Stimulated activated CD8-positive, alpha-beta memory T cell treated with anti-CD3 and anti-CD28 coated beads, Interleukin-7, amount 100 ng/mL, for 1 hour (primary cell): Measurements from ENCODE around the gene BRINP1.
"Not testable (repeated sequence)": the region's sequence is repeated elsewhere in the genome, so short reads cannot be mapped to it uniquely, and the experiment has no call there.

Experiments
- DNase-seq, 2 donors: peaks; one replicate each; pipeline ENCODE4 v3.0.0-alpha.2; 2020; ENCODE audit warnings: low read depth in 2 of 2

The BRINP1 gene

GRCh38 chr9:119213471-119213870 lies 155.8 kb downstream of the BRINP1 start:
- DNase-seq = no peak

GRCh38 chr9:119197893-119198607 lies 171.2 kb downstream of the BRINP1 start:
- no peak for DNase-seq

DNA sequence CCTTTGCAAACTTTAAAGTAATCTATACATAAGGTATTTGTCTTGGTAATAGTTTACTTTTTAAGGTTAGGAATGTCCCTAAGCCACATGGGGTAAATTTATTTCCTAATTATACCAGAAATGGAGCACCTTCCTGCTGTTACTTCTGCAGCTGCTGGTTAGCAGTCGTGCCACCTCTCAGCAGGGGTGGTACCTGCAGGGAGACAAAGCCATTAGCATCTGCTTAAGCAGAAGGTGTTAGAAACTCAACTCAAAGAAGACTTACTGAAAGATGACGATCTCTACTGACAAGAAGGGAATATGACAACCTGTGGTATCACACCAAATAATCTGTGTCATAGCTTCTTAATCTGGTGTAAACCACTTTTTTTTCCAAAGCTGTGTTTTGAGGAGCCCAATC lies 173.7 kb downstream of the BRINP1 start:
- no peak for DNase-seq

DNA sequence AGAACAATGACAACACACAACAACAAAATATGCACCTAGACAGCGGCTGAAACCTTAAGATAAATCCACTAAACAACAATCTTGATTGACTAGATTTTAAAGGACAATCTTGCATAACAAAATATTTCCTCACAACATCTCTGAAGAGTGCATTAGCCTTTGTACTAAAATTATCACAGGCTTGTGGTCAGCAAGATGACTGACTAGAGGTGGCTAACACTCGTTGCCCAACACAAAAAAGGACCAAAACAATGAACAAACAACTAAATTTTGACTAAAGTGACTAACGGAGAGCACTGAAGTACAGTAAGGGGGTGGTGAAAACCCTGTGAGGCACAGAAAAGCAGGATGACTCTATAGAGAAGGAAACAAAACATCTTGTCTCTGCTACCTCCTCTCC lies 183.9 kb downstream of the BRINP1 start:
- no peak for DNase-seq

DNA sequence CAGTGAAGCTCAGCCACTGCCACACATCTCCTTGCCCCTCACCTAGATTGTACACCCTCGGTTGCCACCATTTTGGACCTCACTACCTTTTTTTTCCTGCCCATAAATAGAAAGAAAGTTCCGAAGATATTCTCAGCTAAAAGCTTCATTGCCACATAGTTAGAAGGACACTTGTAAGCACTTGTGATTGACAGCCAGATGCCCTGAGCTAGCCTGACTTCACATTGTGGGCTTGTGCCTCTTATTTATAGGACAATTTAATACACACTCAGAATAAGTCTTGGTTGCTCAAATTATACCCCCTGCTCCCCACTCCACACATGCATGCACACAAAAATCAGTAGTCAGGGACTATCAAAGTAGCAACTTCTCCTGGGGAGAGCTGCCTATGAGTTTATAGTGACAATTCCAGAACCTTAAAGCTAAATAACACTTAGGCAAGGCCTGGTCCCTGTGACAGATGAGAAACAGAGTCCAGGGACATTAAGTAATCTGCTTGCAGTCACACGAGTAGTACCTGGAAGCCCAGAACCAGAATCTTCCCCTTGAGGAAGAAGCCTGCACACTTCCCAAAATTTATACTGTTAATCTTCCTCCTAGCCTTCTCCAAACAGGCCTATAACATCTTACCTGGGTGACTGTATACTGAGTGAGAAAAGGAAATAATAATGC lies 184.8 kb downstream of the BRINP1 start:
- no peak for DNase-seq

DNA sequence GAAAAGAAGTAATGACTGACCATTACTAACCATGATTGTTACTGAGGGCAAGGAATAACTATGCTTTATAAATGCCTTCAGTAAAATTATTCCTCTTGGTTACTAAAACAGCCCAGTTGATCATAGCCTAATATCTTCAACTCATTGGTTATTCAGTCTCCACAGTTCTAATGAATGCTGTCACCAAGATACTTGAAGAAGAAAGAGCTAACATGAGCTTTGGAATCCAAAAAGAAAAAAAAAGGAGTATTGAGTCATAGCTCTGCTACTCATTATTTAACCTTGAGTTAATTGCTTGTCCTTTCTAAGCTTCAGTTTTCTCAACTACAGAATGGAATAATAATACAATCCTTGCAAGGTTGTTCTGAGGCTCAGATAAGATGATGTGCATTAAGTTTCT lies 187.7 kb downstream of the BRINP1 start:
- no peak for DNase-seq

DNA sequence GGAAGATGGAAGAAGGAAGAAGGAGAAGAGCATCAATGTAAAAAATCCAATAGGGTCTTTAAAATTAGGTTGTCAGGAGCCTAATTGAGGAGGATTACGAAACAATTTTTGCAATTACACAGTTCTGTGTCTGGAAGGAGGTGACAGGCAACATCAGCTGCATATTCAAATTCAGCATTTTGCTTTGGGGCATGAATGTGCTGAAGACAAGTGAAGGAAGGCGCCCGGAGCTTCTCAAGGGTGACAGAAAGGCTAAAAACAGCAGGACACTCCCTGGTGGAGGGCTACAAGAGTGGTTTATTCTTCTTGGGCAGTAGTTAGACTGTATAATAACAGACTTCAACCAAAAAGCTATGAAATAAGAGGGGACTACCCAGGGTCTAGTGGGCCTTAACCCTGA lies 188.3 kb downstream of the BRINP1 start:
- no peak for DNase-seq

- DNase-seq = no peak
These were observed 189.5 kb downstream of the BRINP1 start for GRCh38 chr9:119179701-119180100.

- no peak for DNase-seq
These were observed 192.0 kb downstream of the BRINP1 start for GRCh38 chr9:119177196-119177595.

- no peak for DNase-seq
These were observed 193.7 kb downstream of the BRINP1 start for GRCh38 chr9:119175581-119175980.

- not testable (repeated sequence) for DNase-seq
These were observed 200.0 kb downstream of the BRINP1 start for GRCh38 chr9:119169222-119169621.

- DNase-seq = no peak
These were observed 201.4 kb downstream of the BRINP1 start for GRCh38 chr9:119167876-119168275.

GRCh38 chr9:119167267-119167666 lies 202.0 kb downstream of the BRINP1 start:
- no peak for DNase-seq

DNA sequence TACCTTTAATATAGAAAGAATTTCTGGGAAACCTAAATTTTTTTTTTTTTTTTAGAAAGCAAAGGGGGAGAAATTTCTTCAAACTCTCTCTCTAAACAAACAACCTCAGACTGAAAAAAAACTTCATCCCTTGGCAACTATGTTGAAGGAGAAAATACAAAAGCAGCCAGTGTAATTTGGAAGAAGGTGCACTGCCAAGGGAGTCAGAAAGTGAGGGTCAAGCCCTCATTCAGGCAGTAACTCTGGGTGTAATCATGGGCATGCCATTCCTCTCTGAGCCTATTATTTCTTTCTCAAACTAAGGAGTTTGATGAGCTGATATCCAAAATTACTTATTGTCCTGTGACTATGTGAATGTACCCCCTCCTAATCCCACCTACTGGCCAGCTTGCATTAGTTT lies 203.1 kb downstream of the BRINP1 start:
- DNase-seq = no peak

DNA sequence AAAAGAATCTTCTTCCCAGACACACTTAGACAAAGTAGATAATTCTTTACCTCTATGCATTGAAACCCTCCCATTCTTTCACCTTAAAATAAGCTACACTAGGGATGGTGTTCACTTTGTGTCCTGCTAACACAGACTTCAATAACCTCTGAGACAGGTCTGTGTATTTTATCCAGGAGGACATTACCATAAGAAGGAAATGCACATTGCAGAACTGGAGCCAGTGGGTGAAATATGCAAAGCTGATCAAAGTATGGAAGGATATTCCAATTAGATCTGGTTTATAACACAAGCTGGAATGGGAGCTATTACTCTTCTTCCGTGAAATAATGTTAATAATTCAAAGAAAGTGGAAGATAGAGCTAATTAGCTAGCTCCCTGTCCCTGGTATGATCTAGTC lies 204.1 kb downstream of the BRINP1 start:
- DNase-seq = no peak

- no peak for DNase-seq
These were observed 204.5 kb downstream of the BRINP1 start for GRCh38 chr9:119164716-119165115.

DNA sequence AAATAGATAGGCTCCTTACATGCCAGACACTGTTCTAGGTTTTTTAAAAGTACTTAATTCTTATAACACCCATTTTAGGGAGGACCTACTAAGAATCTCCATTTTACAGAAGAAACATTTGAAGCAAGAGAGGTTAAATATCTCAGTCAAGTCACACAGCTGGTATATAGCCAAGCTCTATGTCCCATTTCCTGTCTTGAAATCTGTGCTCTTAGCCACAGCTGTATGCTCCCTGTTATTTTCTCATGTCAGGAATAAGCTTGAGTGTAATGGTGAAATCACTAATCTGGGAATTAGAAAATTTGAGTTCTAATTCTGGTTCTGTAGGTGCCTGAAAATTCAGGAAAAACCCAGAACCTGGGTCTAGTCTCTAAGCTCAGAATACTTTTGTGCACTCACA lies 208.7 kb downstream of the BRINP1 start:
- DNase-seq = no peak

GRCh38 chr9:119159386-119159785 lies 209.8 kb downstream of the BRINP1 start:
- DNase-seq = no peak

DNA sequence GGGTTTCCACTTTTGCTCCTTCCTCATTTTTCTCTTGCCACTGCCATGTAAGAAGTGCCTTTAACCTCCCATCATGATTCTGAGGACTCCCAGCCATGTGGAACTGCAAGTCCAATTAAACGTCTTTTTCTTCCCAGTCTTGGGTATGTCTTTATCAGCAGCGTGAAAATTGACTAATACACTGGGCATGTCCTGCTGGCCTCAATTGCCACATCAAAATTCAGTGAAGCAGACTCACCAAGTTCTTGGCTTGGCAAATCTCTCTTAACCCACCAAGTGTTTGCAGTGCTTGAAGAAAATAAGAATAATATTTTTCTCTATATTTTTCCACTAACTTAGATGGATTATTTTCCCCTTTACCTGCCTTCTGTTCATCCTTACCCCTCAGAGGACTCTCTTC lies 212.0 kb downstream of the BRINP1 start:
- no peak for DNase-seq

- DNase-seq = no peak
These were observed 212.9 kb downstream of the BRINP1 start for GRCh38 chr9:119156354-119156753.

- no peak for DNase-seq
These were observed 214.7 kb downstream of the BRINP1 start for GRCh38 chr9:119154527-119154926.

DNA sequence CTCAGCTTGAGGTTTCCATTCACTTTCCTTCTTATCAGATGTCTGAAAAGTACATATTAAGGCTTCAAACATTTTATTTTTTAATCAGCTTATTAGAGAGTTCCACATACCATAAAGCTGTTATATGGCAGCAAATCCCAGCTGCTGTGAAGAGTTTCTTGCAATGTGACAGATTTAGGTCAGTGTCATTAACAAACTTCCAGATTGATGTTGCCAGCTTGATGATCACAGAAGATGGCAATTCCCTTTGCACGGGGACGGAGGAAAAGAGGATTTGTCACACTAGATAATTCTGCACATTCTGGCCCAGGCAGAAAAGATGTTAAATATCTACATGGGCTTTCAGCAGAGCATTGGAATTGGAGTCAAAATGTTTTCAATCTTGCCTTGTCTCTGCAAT lies 215.8 kb downstream of the BRINP1 start:
- no peak for DNase-seq

GRCh38 chr9:119148855-119149254 lies 220.4 kb downstream of the BRINP1 start:
- no peak for DNase-seq

- no peak for DNase-seq
These were observed 231.8 kb downstream of the BRINP1 start for GRCh38 chr9:119137479-119137878.
